HG02884 (cell line): Measurements from ENCODE around the gene DMD.
"Not testable (repeated sequence)": the region's sequence is repeated elsewhere in the genome, so short reads cannot be mapped to it uniquely, and the experiment has no call there.

Experiments
- ATAC-seq: cut with Tn5 transposase; IDR thresholded peaks from one replicate; pipeline ENCODE4 v1.9.1; 2021; ENCODE audit warnings: mild to moderate bottlenecking, moderate library complexity; ENCODE audit not compliant: unreplicated experiment

DMD gene

DNA sequence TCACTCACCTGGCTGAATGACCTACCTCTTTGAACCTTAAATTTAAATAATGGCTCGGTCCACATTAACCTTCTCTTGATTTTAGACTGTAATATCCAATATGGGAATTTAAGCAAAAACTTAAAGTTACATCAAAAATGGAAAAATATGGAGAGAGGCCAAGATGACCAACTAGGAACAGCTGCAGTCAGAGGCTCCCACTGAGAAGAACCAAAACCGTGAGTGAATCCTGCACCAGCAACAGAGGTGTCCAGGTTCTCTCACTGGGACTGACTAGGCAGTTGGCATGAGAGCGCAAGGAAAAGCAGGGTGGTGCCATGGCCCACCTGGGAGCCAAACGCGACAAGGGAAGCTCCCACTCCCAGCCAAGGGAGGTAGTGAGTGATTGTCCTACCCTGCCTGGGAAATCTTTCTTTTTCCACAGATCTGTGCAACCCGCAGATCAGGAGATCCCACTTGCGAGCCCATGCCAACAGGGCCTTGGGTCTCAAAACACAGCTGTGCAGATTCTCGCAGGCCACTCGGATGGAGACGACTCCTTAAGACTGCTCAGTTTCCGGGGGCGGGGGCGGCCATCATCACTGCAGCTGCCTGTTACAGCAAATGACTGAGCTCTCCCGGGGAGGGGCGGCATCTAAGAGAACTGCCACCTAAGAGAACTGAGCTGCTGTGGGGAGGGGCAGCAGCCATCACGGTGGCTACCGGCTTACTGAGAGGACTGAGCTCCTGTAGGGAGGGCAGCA is 343.4 kb downstream of the DMD start:
- ATAC-seq: no peak

- no peak for ATAC-seq
These were observed 359.1 kb downstream of the DMD start for GRCh38 chrX:32852203-32852602.

GRCh38 chrX:32851556-32851955 is 359.8 kb downstream of the DMD start:
- no peak for ATAC-seq

DNA sequence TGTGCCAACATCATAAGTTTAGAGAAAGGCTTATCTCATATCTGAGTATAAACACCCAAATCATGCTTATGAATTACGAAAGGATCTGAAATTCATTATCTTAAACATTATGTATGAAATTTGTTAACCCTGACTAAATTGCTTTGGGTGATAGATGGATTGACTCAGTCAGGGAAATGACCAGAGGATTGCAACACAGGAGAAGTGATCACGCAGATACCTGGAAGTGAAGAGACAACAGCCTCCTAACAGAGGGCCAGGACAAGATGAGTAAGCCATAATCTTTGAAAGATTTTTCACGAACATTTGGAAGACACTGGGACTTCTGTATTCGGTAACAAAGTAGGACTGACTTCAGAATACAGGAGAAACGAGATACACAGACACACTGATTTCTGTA is 363.4 kb downstream of the DMD start:
- no peak for ATAC-seq

- ATAC-seq: no peak
These were observed 369.3 kb downstream of the DMD start for GRCh38 chrX:32842053-32842452.

GRCh38 chrX:32839781-32840180 is 371.6 kb downstream of the DMD start:
- ATAC-seq: no peak

- no peak for ATAC-seq
These were observed 386.3 kb downstream of the DMD start for GRCh38 chrX:32825009-32825408.

DNA sequence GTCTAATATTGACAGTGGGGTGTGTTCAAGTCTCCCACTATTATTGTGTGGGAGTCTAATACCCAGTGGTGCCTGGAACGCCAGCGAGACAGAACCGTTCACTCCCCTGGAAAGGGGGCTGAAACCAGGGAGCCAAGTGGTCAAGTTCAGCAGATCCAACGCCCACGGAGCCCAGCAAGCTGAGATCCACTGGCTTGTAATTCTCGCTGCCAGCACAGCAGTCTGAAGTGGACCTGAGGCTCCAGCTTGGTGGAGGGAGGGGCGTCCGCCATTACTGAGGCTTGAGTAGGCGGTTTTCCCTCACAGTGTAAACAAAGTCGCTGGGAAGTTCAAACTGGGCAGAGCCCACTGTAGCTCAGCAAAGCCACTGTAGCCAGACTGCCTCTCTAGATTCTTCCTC is 407.3 kb downstream of the DMD start:
- ATAC-seq: no peak

DNA sequence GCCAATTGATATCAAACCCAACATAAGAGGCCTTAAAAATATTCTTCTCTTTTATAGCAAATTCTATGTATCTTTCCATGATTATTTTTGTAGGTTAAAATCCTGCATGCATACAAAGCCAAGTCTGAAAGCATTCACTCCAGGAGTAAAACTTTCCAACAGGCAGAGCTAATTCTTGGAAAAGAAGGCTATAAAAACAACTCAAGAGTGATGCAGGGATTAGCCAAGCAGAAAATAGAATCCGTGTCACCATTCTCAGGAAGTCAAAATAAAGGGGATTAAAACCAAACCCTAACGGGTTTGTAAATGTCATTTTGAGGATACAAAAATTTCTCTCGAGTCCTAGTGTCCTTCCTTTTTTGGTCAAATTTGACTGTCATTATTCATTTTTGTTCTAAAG is 412.4 kb downstream of the DMD start:
- no peak for ATAC-seq

DNA sequence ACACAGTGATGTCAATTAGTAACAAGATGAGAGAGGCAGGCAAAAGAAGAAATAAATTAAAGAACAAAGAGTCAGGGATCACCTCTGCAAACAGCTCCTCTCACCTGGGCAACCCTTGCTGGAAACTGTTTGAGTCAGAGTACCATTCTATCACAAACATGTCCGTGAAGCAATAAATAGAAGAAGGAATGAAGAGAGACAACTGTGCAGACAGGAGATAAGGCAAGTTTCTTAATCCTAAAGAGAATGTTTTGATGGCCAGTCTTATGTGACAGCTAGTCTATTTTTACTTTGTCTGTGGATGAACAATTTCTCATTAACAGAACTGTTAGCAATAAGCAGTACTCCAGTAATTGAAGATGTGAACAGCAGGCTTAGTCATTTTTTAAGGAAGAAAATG is 422.4 kb downstream of the DMD start:
- no peak for ATAC-seq

- ATAC-seq: no peak
These were observed 431.2 kb downstream of the DMD start for GRCh38 chrX:32780109-32780508.

GRCh38 chrX:32778965-32779364 is 432.4 kb downstream of the DMD start:
- no peak for ATAC-seq

DNA sequence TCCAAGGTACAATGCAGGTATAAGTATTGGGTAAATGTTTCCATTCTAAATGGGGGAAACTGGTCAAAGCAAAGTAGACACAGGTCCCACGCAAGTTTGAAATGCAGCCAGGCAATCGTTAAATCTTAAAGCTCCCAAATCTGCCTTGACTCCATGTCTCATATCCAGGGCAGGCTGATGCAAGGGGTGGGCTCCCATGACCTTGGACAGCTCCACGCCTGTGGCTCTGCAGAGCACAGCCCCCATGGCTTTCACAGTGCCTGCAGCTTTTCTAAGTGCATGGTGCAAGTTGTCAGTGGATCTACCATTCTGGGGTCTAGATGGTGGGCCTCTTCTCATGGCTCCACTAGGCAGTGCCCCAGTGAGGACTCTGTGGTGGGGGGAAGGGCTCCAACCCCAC is 436.4 kb downstream of the DMD start:
- ATAC-seq: no peak

GRCh38 chrX:32749070-32749469 is 462.3 kb downstream of the DMD start:
- no peak for ATAC-seq

- no peak for ATAC-seq
These were observed 466.0 kb downstream of the DMD start for GRCh38 chrX:32745323-32745722.

DNA sequence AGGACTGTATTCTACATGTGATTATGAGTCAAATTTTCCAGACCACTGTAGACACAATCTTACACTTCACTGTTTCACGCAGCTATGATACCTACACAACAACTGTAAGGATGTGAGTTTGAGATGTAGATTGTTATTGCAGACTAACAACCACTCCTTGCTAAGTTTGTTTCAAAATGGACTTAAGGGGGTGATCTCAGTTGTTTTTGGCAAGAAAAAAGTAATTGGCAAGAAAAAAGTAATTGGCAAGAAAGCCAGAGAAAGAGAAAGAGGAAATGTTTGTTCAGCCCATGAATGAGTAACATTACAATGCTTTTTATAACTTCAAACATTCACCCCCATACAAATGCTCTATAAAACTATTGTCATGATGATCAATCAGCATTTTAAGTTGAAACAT is 466.4 kb downstream of the DMD start:
- ATAC-seq: no peak

DNA sequence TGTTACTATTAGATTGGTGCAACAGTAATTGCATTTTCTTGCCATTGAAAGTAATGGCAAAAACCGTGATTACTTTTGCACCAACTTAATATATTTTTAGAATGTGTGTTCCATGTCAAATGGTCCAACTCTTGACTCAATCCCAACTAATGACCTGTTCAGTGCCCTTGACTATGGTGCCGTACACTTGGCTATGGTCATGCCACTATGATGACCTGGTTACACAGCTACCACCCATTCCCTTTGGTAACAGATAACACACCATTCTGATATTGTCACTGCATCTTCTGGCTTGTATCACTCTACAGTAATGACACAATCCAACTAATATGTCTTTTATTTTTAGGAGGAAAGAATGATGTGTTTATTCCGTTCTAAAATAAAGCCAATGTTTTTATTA is 469.4 kb downstream of the DMD start:
- no peak for ATAC-seq

GRCh38 chrX:32708542-32708941 is 502.8 kb downstream of the DMD start:
- ATAC-seq: no peak

DNA sequence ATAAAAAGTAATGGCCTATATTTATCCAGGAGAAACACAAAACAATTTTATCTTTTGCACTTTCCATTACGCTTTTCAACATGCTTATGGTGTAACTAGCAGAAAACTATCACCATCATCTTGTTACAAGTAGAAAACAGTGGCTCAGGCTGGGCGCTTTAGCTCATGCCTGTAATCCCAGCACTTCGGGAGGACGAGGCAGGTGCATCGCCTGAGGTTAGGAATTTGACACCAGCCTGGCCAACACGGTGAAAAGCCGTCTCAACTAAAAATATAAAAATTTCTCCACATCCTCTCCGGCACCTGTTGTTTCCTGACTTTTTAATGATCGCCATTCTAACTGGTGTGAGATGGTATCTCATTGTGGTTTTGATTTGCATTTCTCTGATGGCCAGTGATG is 506.0 kb downstream of the DMD start:
- ATAC-seq: not testable (repeated sequence)

DNA sequence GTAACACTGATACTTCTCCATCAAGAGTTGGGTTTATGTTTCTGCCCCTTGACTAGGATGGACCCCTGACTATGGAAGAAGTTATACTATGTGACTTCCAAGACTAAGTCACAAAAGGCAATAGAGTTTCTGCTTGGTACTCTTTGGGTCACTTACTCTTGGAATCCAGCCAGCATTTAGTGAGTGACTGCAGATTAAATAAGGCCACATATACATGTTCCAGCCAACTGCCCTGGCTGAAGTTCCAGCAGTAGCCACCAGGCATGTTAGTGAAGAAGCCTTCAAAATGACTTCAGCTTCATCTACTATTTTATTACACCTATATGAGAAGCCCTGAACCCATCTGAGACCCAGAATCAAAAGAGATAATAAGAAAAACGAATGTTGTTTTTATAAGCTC is 524.0 kb downstream of the DMD start:
- no peak for ATAC-seq

GRCh38 chrX:32678487-32678886 is 532.9 kb downstream of the DMD start:
- ATAC-seq: no peak

GRCh38 chrX:32673193-32673592 is 538.2 kb downstream of the DMD start:
- no peak for ATAC-seq

DNA sequence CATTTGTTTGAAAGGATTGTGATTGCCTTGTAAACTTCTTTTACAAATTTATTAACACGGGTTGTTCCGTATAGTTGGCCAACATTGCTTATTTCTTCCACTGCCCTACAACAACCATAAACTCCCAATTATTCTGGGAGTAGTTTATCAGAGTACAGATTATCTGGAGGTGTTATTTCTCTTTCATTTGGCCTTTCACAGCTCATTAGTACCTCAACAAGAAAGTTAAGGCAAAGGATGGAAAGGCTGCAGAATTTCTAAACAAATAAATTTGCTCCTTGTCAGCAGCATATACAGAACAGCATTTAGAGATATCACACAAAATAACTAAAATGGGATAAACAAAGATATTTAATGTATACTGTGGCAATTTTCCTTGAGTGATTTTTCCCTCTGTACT is 548.8 kb downstream of the DMD start:
- no peak for ATAC-seq
